GM12891 (cell line): ENCODE measurements around the gene LAMTOR1.

Experiments used
- POLR2A ChIP-seq: IDR thresholded peaks from 2 replicates; pipeline ENCODE4 v1.6.1; 2011; ENCODE audit warnings: low read depth, low read length, control low read depth
- POLR2AphosphoS5 ChIP-seq: IDR thresholded peaks from 2 replicates; pipeline ENCODE4 v1.6.1; 2011; ENCODE audit warnings: low read depth, low read length, control low read depth
- TAF1 ChIP-seq: IDR thresholded peaks from 2 replicates; pipeline ENCODE4 v1.6.1; 2011; ENCODE audit warnings: low read depth, low read length, control low read depth

DNA sequence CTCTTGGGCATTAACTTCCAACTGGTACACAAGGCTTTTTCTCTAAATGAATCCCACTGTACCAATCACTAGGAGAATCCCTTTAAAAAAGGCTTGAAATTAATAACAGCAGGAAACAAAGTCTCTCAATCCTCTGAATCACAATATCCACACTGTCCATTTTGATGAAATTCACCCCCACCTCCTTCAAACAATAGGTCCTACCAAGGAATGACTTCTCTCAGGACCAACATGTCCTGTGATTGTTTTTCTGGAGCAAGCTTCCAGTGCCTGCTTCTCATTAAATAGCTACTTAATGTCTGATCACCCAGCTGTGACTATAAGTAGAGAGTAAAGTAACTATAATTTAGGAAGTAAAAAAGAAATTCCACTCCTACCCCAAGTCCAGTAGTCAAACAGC lies 35.8 kb downstream of the LAMTOR1 start:
- TF ChIP-seq POLR2A (no peak), POLR2AphosphoS5 (no peak), TAF1 (no peak)
